HepG2 (cell line): ENCODE results near the gene TYW1. TPM values are rescaled to one million over a fixed set of nuclear protein-coding genes. Genes with fewer than 3 reads are reported as not detected.
A peak's percentile ranks its signal among the peaks of the same experiment; 100 is the strongest.
"Not testable (repeated sequence)": the region's sequence is repeated elsewhere in the genome, so short reads cannot be mapped to it uniquely, and the experiment has no call there.

Experiments used
- ATAC-seq: fragments of 200-7000 bp; cut with Tn5 transposase; 3 replicates; pipeline ENCODE4 v1.9.1; 2020; ENCODE audit warnings: mild to moderate bottlenecking, moderate library complexity
- BruUV-seq: library from RNA; stranded (reverse); fragments of 400-500 nt; replicated peaks from 2 replicates; lab custom pipeline; 2021; lab: Mats Ljungman, UMichigan
- CTCF ChIA-PET: fragments of 300-600 bp; formaldehyde crosslinking; extraction: SDS; loops from one replicate; lab custom pipeline; 2021; ENCODE audit warnings: low total read pairs, inconsistent platforms, low intra/inter-chr PET ratio; lab: Yijun Ruan, JAX
- POLR2A ChIA-PET: fragments of 350-600 bp; sonication (Branson Sonifier 250); formaldehyde crosslinking; loops from one replicate; lab custom pipeline; 2020; ENCODE audit warnings: antibody characterized with exemption, inconsistent platforms; lab: Yijun Ruan, JAX
- DNase-seq: peaks from one replicate; pipeline ENCODE4 v3.0.0-alpha.2; 2015; ENCODE audit warnings: low spot score
- FAIRE-seq: peaks from 3 replicates; lab custom pipeline; 2011; peaks lifted over from hg19 to GRCh38; lab: Jason Lieb, UNC
- H2AFZ ChIP-seq: one replicate; pipeline ENCODE4 v1.6.1; 2011; ENCODE audit warnings: low read length, inconsistent platforms
- H3K27ac ChIP-seq: fragments of 300-600 bp; 3 replicates; pipeline ENCODE4 v1.8.0; 2011; ENCODE audit warnings: mixed run types, mild to moderate bottlenecking, mixed read lengths, low read length, inconsistent platforms; ENCODE audit not compliant: insufficient read depth; ENCODE audit errors: extremely low read length
- H3K27me3 ChIP-seq, 2 experiments: fragments of 200-600 bp in 1 of 2; 2 replicates in 1 of 2; 3 replicates in 1 of 2; pipeline versions ENCODE4 v1.6.0 to v1.8.0; 2011; ENCODE audit warnings: low read length in 2 of 2, mild to moderate bottlenecking in 2 of 2, moderate library complexity in 2 of 2, inconsistent platforms in 1 of 2; ENCODE audit not compliant: insufficient read depth in 2 of 2, control insufficient read depth in 1 of 2
- H3K36me3 ChIP-seq, 2 experiments: fragments of 200-600 bp in 1 of 2; replicated peaks in 1 of 2; 2 replicates in 1 of 2; 3 replicates in 1 of 2; pipeline versions ENCODE4 v1.5.1 to v1.8.0; 2011; ENCODE audit warnings: low read length in 2 of 2, inconsistent platforms in 1 of 2; ENCODE audit not compliant: insufficient read depth in 2 of 2, control insufficient read depth in 1 of 2
- H3K4me1 ChIP-seq: 2 replicates; pipeline ENCODE4 v1.5.1; 2012; ENCODE audit warnings: low read length, inconsistent platforms; ENCODE audit not compliant: insufficient read depth
- H3K4me2 ChIP-seq: 2 replicates; pipeline ENCODE4 v1.6.0; 2011; ENCODE audit warnings: low read depth, low read length, inconsistent platforms
- H3K4me3 ChIP-seq, 3 experiments: fragments of 200-600 bp in 1 of 3; sonication (generic), shearing (Covaris generic) in 1 of 3; replicated peaks in 1 of 3; 2 replicates each; pipeline ENCODE4 v1.5.1; 2011 to 2016; ENCODE audit warnings: low read length in 3 of 3, inconsistent platforms in 2 of 3, low read depth in 2 of 3, mild to moderate bottlenecking in 2 of 3, control low read depth in 1 of 3, mixed read lengths in 1 of 3; ENCODE audit not compliant: insufficient read depth in 1 of 3
- H3K79me2 ChIP-seq: one replicate; pipeline ENCODE4 v1.6.1; 2011; ENCODE audit warnings: low read length, inconsistent platforms; ENCODE audit not compliant: insufficient read depth
- H3K9ac ChIP-seq: 2 replicates; pipeline ENCODE4 v1.6.0; 2011; ENCODE audit warnings: mild to moderate bottlenecking, low read depth, low read length, inconsistent platforms; ENCODE audit not compliant: insufficient read depth
- H3K9me3 ChIP-seq: 2 replicates; pipeline ENCODE4 v1.5.1; 2012; ENCODE audit warnings: mild to moderate bottlenecking, low read length
- H4K20me1 ChIP-seq: 2 replicates; pipeline ENCODE4 v1.6.0; 2011; ENCODE audit warnings: inconsistent platforms, mild to moderate bottlenecking, low read length, moderate library complexity; ENCODE audit not compliant: insufficient read depth
- HIVEP1 ChIP-seq: sonication (generic); formaldehyde crosslinking; IDR thresholded peaks from 2 replicates; pipeline ENCODE4 v1.4.0; 2020; ENCODE audit warnings: mild to moderate bottlenecking, missing genetic modification reagents
- HMGA1 ChIP-seq: sonication (generic); formaldehyde crosslinking; conservative IDR thresholded peaks from 2 replicates; pipeline ENCODE4 v1.4.0; 2020; ENCODE audit warnings: missing genetic modification reagents
- MAF1 ChIP-seq: sonication (generic); formaldehyde crosslinking; IDR thresholded peaks from 2 replicates; pipeline ENCODE4 v1.5.0; 2020; ENCODE audit warnings: missing genetic modification reagents, borderline replicate concordance
- MTA3 ChIP-seq: sonication (generic); formaldehyde crosslinking; IDR thresholded peaks from 2 replicates; pipeline ENCODE4 v1.4.0; 2020; ENCODE audit warnings: missing genetic modification reagents
- NAIF1 ChIP-seq: sonication (generic); formaldehyde crosslinking; IDR thresholded peaks from 2 replicates; pipeline ENCODE4 v1.5.0; 2020; ENCODE audit warnings: mild to moderate bottlenecking, missing genetic modification reagents, borderline replicate concordance
- RBFOX2 ChIP-seq: fragments of 200-400 bp; formaldehyde crosslinking; IDR thresholded peaks from 2 replicates; pipeline ENCODE4 v1.6.1; 2017; ENCODE audit warnings: low read depth, mild to moderate bottlenecking, low read length
- SP2 ChIP-seq: sonication (generic); formaldehyde crosslinking; IDR thresholded peaks from 2 replicates; pipeline ENCODE4 v1.5.1; 2020; ENCODE audit warnings: mild to moderate bottlenecking, missing genetic modification reagents
- SRSF4 ChIP-seq: fragments of 200-400 bp; formaldehyde crosslinking; IDR thresholded peaks from one replicate; pipeline ENCODE4 v1.6.1; 2018; ENCODE audit warnings: mild to moderate bottlenecking, low read depth, low read length, moderate library complexity; ENCODE audit not compliant: poor library complexity, severe bottlenecking
- TBX2 ChIP-seq: sonication (generic); formaldehyde crosslinking; IDR thresholded peaks from 2 replicates; pipeline ENCODE4 v1.5.0; 2020; ENCODE audit warnings: missing genetic modification reagents, mild to moderate bottlenecking, borderline replicate concordance
- TFAP4 ChIP-seq: sonication (generic); IDR thresholded peaks from 2 replicates; pipeline ENCODE4 v1.6.1; 2016; ENCODE audit warnings: low read depth, borderline replicate concordance
- ZFP90 ChIP-seq: sonication (generic); formaldehyde crosslinking; IDR thresholded peaks from 2 replicates; pipeline ENCODE4 v1.8.0; 2022; ENCODE audit warnings: missing genetic modification reagents, mild to moderate bottlenecking, inconsistent platforms, borderline replicate concordance
- ZNF180 ChIP-seq: sonication (generic); formaldehyde crosslinking; IDR thresholded peaks from 2 replicates; pipeline ENCODE4 v1.4.0; 2020; ENCODE audit warnings: low read depth, missing genetic modification reagents, borderline replicate concordance
- WGBS: methylation state at CpG from one replicate; pipeline ENCODE4 v1.1.6; 2017; ENCODE audit warnings: low lambda C conversion rate; 5-methylcytosine and 5-hydroxymethylcytosine counted together
- in situ Hi-C: cut with HindIII; loops from 2 replicates; pipeline ENCODE4 v1.10.0; 2017; ENCODE audit warnings: low pct_unique_long_range_greater_than_20kb; ENCODE audit not compliant: extremely low pct_ligation_motif_present
- intact Hi-C: fragments of 100-400 bp; cut with micrococcal nuclease; formaldehyde crosslinking; loops from one replicate; pipeline ENCODE4 v1.10.0; 2022; ENCODE audit not compliant: unreplicated experiment
- polyA plus RNA-seq, 8 experiments: library from polyadenylated mRNA; depleted of rRNA in 3 of 8; stranded (reverse) in 7 of 8; unstranded in 1 of 8; fragments of >200 nt; fragmentation: Illumina TruSeq in 4 of 8; extraction: Trizol in 4 of 8; gene quantifications; 2 replicates each; pipeline versions ENCODE4 v1.2.1 to v1.2.3, GENCODE V29; 2011 to 2016; ENCODE audit warnings: low read depth in 4 of 8, missing spikeins in 1 of 8, mixed read lengths in 1 of 8; ENCODE audit not compliant: insufficient read depth in 1 of 8
- total RNA-seq, 5 experiments: library from RNA; depleted of rRNA; stranded (reverse); fragments of >200 nt; fragmentation: Illumina TruSeq; extraction: Trizol; gene quantifications; 2 replicates each; pipeline ENCODE4 v1.2.3, GENCODE V29; 2016; ENCODE audit warnings: low read depth in 1 of 5

TYW1 gene
- total and polyA plus RNA-seq, 2 of the 13 experiments (the other 11 are each of a cell fraction or from before 2014, with no cell fraction given) = 8.6 to 17.6 TPM

- H3K4me2 ChIP-seq = no peak overlapping the region
- H3K9me3 ChIP-seq = no peaks in the 10 kb centered on the region
- WGBS = 95% methylated on average over 3 of the region's 3 CpGs
- intact Hi-C loops (no loop called here), in situ Hi-C loops (no loop called here)
- H2AFZ ChIP-seq = no peak overlapping the region
- H3K4me3 ChIP-seq = no peak overlapping the region
- no peak for DNase-seq
- no peak for TF ChIP-seq MAF1 (CRISPR knock-in tag)
- no peak for TF ChIP-seq HIVEP1
- TF ChIP-seq ZNF180 (CRISPR knock-in tag) = no peak
- no peak for TF ChIP-seq TFAP4
- no peak for TF ChIP-seq MTA3
- no peak for TF ChIP-seq SP2 (CRISPR knock-in tag)
- no peak for TF ChIP-seq NAIF1 (CRISPR knock-in tag)
- TF ChIP-seq RBFOX2 = no peak
- TF ChIP-seq HMGA1 (CRISPR knock-in tag) = no peak
- TF ChIP-seq ZFP90 = no peak
- TF ChIP-seq TBX2 (CRISPR knock-in tag) = no peak
- no peak for TF ChIP-seq SRSF4
- BruUV-seq = TSS peak; percentile 37
- no peaks in the 10 kb centered on the region for H3K27me3 ChIP-seq
- no peaks in the 10 kb centered on the region for H4K20me1 ChIP-seq
- no peak overlapping the region for H3K9ac ChIP-seq
- H3K27ac ChIP-seq = no peak overlapping the region
- POLR2A ChIA-PET = no interaction called here
- no peak for FAIRE-seq
- H3K36me3 ChIP-seq = peaks cover 10 to 36% of the 10 kb centered on the region in 2 experiments
- no peak for ATAC-seq
- no peaks in the 10 kb centered on the region for H3K4me1 ChIP-seq
- CTCF ChIA-PET = no interaction called here
- no peaks in the 10 kb centered on the region for H3K79me2 ChIP-seq
Observed at GRCh38 chr7:67022511-67022910, 25.9 kb downstream of the TYW1 start.

GRCh38 chr7:67025459-67025858, 28.8 kb downstream of the TYW1 start:
- in situ Hi-C loops, H3K27ac ChIP-seq, DNase-seq, CTCF ChIA-PET, H3K79me2 ChIP-seq, H3K9me3 ChIP-seq, H3K4me3 ChIP-seq, H4K20me1 ChIP-seq, POLR2A ChIA-PET, H3K4me1 ChIP-seq, intact Hi-C loops, H2AFZ ChIP-seq, H3K9ac ChIP-seq, H3K27me3 ChIP-seq, ATAC-seq, BruUV-seq, FAIRE-seq, H3K4me2 ChIP-seq: not testable (repeated sequence)
- H3K36me3 ChIP-seq = peaks cover 2 to 29% of the 10 kb centered on the region in 2 experiments; a peak in 3 of 5 replicates
- 100% methylated on average over 1 of the region's 1 CpG for WGBS

- H4K20me1 ChIP-seq, H3K79me2 ChIP-seq, H3K27me3 ChIP-seq, DNase-seq, H3K27ac ChIP-seq, H3K4me3 ChIP-seq, H3K9ac ChIP-seq, in situ Hi-C loops, H3K9me3 ChIP-seq, H3K4me1 ChIP-seq, FAIRE-seq, H2AFZ ChIP-seq, POLR2A ChIA-PET, intact Hi-C loops, BruUV-seq, H3K4me2 ChIP-seq, ATAC-seq, CTCF ChIA-PET: not testable (repeated sequence)
- peaks cover 1 to 10% of the 10 kb centered on the region in 2 experiments; a peak in 2 of 5 replicates for H3K36me3 ChIP-seq
- 99% methylated on average over 2 of the region's 2 CpGs for WGBS
Observed at GRCh38 chr7:67031685-67032084, 35.1 kb downstream of the TYW1 start.
